Measurements from ENCODE around the gene SENP8.
"Not testable (repeated sequence)": the region's sequence is repeated elsewhere in the genome, so short reads cannot be mapped to it uniquely, and the experiment has no call there.

SENP8 gene

DNA sequence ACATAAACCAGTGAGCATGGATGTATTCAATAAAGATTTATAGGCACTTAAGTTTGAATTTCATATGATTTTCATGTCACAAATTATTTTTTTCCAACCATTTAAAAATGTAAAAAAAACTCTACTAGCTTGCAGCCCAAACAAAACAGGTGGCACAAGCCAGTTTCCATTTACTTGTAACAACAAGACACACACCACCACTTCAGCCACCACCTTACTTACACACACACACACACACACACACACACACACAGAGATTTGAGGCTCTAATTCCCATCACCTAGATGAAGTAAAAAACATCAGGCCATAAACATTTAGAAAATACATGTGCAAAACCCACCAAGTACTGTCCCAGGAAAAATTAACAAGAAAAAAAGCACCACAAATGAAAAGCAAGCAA, 25.5 kb upstream of the SENP8 start:
- Histone ChIP-seq H3K9me3 (ENCODE audit: severe bottlenecking) (no peaks in the 10 kb centered on the region), H3K36me3 (no peaks in the 10 kb centered on the region), H3K27me3 (ENCODE audit: insufficient read depth, low read depth, severe bottlenecking) (no peaks in the 10 kb centered on the region), H3K27ac (no peak overlapping the region), H3K4me3 (ENCODE audit: low read depth, low read length) (no peak overlapping the region)
- no peak for DNase-seq
- TF ChIP-seq, protein P1, sequence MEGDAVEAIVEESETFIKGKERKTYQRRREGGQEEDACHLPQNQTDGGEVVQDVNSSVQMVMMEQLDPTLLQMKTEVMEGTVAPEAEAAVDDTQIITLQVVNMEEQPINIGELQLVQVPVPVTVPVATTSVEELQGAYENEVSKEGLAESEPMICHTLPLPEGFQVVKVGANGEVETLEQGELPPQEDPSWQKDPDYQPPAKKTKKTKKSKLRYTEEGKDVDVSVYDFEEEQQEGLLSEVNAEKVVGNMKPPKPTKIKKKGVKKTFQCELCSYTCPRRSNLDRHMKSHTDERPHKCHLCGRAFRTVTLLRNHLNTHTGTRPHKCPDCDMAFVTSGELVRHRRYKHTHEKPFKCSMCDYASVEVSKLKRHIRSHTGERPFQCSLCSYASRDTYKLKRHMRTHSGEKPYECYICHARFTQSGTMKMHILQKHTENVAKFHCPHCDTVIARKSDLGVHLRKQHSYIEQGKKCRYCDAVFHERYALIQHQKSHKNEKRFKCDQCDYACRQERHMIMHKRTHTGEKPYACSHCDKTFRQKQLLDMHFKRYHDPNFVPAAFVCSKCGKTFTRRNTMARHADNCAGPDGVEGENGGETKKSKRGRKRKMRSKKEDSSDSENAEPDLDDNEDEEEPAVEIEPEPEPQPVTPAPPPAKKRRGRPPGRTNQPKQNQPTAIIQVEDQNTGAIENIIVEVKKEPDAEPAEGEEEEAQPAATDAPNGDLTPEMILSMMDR (IDR thresholded peaks at IDR 0.05; ENCODE audit: low read depth, low read length), result no peak

GRCh38 chr15:72096796-72097195, 21.4 kb upstream of the SENP8 start:
- DNase-seq, result no peak
- Histone ChIP-seq H3K27me3 (ENCODE audit: insufficient read depth, low read depth, severe bottlenecking) (no peaks in the 10 kb centered on the region), H3K27ac (no peak overlapping the region), H3K36me3 (no peaks in the 10 kb centered on the region), H3K4me3 (ENCODE audit: low read depth, low read length) (no peak overlapping the region), H3K9me3 (ENCODE audit: severe bottlenecking) (no peaks in the 10 kb centered on the region)
- TF ChIP-seq, protein P1 (IDR thresholded peaks at IDR 0.05; ENCODE audit: low read depth, low read length), result no peak

DNA sequence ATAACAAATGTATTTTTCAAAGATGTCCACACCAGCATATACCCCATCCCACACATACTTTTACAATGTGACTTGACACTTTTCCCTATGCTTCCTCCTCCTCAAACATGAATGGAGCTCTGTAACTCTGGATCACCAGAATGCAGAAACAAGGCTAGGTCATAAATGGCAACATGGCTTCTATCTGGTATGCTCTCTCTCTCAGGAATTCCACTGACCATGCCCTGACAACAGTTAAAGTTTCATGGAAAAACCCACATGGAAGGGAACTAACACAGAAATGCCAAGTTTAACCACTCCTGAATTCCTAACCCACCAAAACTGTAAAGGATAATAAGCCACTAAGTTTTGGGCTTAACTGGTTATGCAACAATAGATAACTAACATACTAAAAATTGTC, 20.2 kb upstream of the SENP8 start:
- Histone ChIP-seq H3K9me3 (ENCODE audit: severe bottlenecking) (no peaks in the 10 kb centered on the region), H3K27me3 (ENCODE audit: insufficient read depth, low read depth, severe bottlenecking) (no peaks in the 10 kb centered on the region), H3K27ac (no peak overlapping the region), H3K36me3 (no peaks in the 10 kb centered on the region), H3K4me3 (ENCODE audit: low read depth, low read length) (no peak overlapping the region)
- TF ChIP-seq, protein P1 (IDR thresholded peaks at IDR 0.05; ENCODE audit: low read depth, low read length), result no peak
- DNase-seq, result no peak

GRCh38 chr15:72099155-72099554, 19.0 kb upstream of the SENP8 start:
- H3K27ac ChIP-seq, result no peak overlapping the region
- H3K36me3 ChIP-seq, result no peaks in the 10 kb centered on the region
- TF ChIP-seq, protein P1 (IDR thresholded peaks at IDR 0.05; ENCODE audit: low read depth, low read length), result no peak

DNA sequence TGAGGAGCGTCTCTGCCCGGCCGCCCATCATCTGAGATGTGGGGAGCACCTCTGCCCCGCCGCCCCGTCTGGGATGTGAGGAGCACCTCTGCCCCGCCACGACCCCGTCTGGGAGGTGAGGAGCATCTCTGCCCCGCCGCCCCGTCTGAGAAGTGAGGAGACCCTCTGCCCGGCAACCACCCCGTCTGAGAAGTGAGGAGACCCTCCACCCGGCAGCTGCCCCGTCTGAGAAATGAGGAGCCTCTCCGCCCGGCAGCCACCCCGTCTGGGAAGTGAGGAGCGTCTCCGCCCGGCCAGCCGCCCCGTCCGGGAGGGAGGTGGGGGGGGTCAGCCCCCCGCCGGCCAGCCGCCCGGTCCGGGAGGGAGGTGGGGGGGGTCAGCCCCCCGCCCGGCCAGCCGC, 17.7 kb upstream of the SENP8 start:
- H3K27me3 ChIP-seq (ENCODE audit: insufficient read depth, low read depth, severe bottlenecking); H3K4me3 ChIP-seq (ENCODE audit: low read depth, low read length); H3K36me3 ChIP-seq; DNase-seq; H3K27ac ChIP-seq; H3K9me3 ChIP-seq (ENCODE audit: severe bottlenecking): not testable (repeated sequence)

More at GRCh38 chr15:72099155-72099554, 19.0 kb upstream of the SENP8 start:
- Histone ChIP-seq H3K9me3 (ENCODE audit: severe bottlenecking) (no peaks in the 10 kb centered on the region), H3K4me3 (ENCODE audit: low read depth, low read length) (no peak overlapping the region), H3K27me3 (ENCODE audit: insufficient read depth, low read depth, severe bottlenecking) (no peaks in the 10 kb centered on the region)
- no peak for DNase-seq

DNA sequence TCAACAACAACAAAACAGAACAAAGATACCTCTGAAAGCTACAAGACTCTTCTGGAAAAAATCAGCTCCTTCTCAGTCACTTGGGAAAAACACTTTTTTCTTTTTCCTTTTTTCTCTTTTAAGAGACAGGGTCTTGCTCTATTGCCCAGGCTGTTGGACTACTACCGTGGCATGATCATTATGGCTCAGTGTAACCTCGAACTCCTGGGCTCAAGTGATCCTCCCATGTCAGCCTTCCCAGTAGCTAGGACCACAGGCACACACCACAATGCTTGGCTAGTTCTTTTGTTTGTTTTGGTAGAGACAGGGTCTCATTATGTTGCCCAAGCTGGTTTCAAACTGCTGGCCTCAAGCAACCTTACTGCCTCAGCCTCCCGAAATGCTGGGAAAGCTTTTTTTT, 13.1 kb upstream of the SENP8 start:
- Histone ChIP-seq H3K27ac (no peak overlapping the region), H3K4me3 (ENCODE audit: low read depth, low read length) (no peak overlapping the region), H3K27me3 (ENCODE audit: insufficient read depth, low read depth, severe bottlenecking) (no peaks in the 10 kb centered on the region), H3K36me3 (no peaks in the 10 kb centered on the region), H3K9me3 (ENCODE audit: severe bottlenecking) (no peaks in the 10 kb centered on the region)
- TF ChIP-seq, protein P1 (IDR thresholded peaks at IDR 0.05; ENCODE audit: low read depth, low read length), result no peak
- no peak for DNase-seq
